Measurements from ENCODE around the gene OTUD7B. TPM values are rescaled to one million over a fixed set of nuclear protein-coding genes. Genes with fewer than 3 reads are reported as not detected.

The OTUD7B gene
- total and polyA plus RNA-seq, 3 donors from 2014 or later: 23.1 to 31.5 (median 30.3) TPM

GRCh38 chr1:150006881-150007421 lies 3.6 kb downstream of the OTUD7B start:
- no peak for DNase-seq
- no peaks in the 10 kb centered on the region for H3K27me3 ChIP-seq
- TF ChIP-seq POLR2A (IDR thresholded peaks at IDR 0.05) (no peak), CTCF (IDR thresholded peaks at IDR 0.05) (no peak)
- H3K4me3 ChIP-seq: no peak overlapping the region
- peaks cover 18% of the 10 kb centered on the region for H3K4me1 ChIP-seq
- no peaks in the 10 kb centered on the region for H3K36me3 ChIP-seq (ENCODE audit: low read depth, missing control alignments)
- no peak overlapping the region for H3K27ac ChIP-seq
- 56 to 84% methylated on average over 4 of the region's 4 CpGs for WGBS, 2 donors
- intact Hi-C loops (cut with DNase I; ENCODE audit: low total_unique reads): no loop called here
- H3K9me3 ChIP-seq: no peaks in the 10 kb centered on the region

- H3K27me3 ChIP-seq: no peaks in the 10 kb centered on the region
- WGBS, 2 donors: 67 to 69% methylated on average over 2 of the region's 2 CpGs
- DNase-seq: no peak
- H3K36me3 ChIP-seq (ENCODE audit: low read depth, missing control alignments): no peaks in the 10 kb centered on the region
- no peak overlapping the region for H3K27ac ChIP-seq
- no peaks in the 10 kb centered on the region for H3K9me3 ChIP-seq
- no peak overlapping the region for H3K4me3 ChIP-seq
- peaks cover 28% of the 10 kb centered on the region for H3K4me1 ChIP-seq
- intact Hi-C loops (cut with DNase I; ENCODE audit: low total_unique reads): no loop called here
- TF ChIP-seq POLR2A (IDR thresholded peaks at IDR 0.05): no peak
- TF ChIP-seq CTCF (IDR thresholded peaks at IDR 0.05): no peak
These were observed 4.9 kb downstream of the OTUD7B start for GRCh38 chr1:150005606-150006005.

- no peaks in the 10 kb centered on the region for H3K27me3 ChIP-seq
- no peak overlapping the region for H3K4me3 ChIP-seq
- intact Hi-C loops (cut with DNase I; ENCODE audit: low total_unique reads): no loop called here
- TF ChIP-seq POLR2A (IDR thresholded peaks at IDR 0.05) (no peak), CTCF (IDR thresholded peaks at IDR 0.05) (no peak)
- no peaks in the 10 kb centered on the region for H3K36me3 ChIP-seq (ENCODE audit: low read depth, missing control alignments)
- no peak overlapping the region for H3K27ac ChIP-seq
- WGBS, 2 donors: 84 to 87% methylated on average over 3 of the region's 3 CpGs
- DNase-seq: no peak
- H3K9me3 ChIP-seq: no peaks in the 10 kb centered on the region
- H3K4me1 ChIP-seq: peaks cover 28% of the 10 kb centered on the region
These were observed 6.7 kb downstream of the OTUD7B start for GRCh38 chr1:150003801-150004200.

- no peaks in the 10 kb centered on the region for H3K27me3 ChIP-seq
- intact Hi-C loops (cut with DNase I; ENCODE audit: low total_unique reads): no loop called here
- H3K9me3 ChIP-seq: no peaks in the 10 kb centered on the region
- WGBS, 2 donors: 80 to 86% methylated on average over 2 of the region's 2 CpGs
- H3K27ac ChIP-seq: no peak overlapping the region
- DNase-seq: no peak
- peaks cover 25% of the 10 kb centered on the region for H3K4me1 ChIP-seq
- no peak overlapping the region for H3K4me3 ChIP-seq
- TF ChIP-seq POLR2A (IDR thresholded peaks at IDR 0.05) (no peak), CTCF (IDR thresholded peaks at IDR 0.05) (no peak)
- H3K36me3 ChIP-seq (ENCODE audit: low read depth, missing control alignments): no peaks in the 10 kb centered on the region
These were observed 8.3 kb downstream of the OTUD7B start for GRCh38 chr1:150002217-150002616.

GRCh38 chr1:150001415-150001814 lies 9.1 kb downstream of the OTUD7B start:
- no peak for TF ChIP-seq CTCF (IDR thresholded peaks at IDR 0.05)
- no peak for TF ChIP-seq POLR2A (IDR thresholded peaks at IDR 0.05)
- DNase-seq: no peak
- Histone ChIP-seq H3K9me3 (no peaks in the 10 kb centered on the region), H3K4me3 (no peak overlapping the region), H3K4me1 (peaks cover 25% of the 10 kb centered on the region), H3K36me3 (ENCODE audit: low read depth, missing control alignments) (no peaks in the 10 kb centered on the region), H3K27me3 (no peaks in the 10 kb centered on the region), H3K27ac (no peak overlapping the region)
- 73 to 74% methylated on average over 1 of the region's 1 CpG for WGBS, 2 donors
- intact Hi-C loops (cut with DNase I; ENCODE audit: low total_unique reads): no loop called here

Measured in testis (tissue), 3 donors.